IPS DF 4.7 (cell line): ENCODE data around the gene IL15RA.
"Not testable (repeated sequence)": the region's sequence is repeated elsewhere in the genome, so short reads cannot be mapped to it uniquely, and the experiment has no call there.

Source experiments
- DNase-seq: peaks from one replicate; pipeline ENCODE4 v3.0.0-alpha.2; 2013; ENCODE audit warnings: low spot score; ENCODE audit errors: extremely low read depth

IL15RA gene

GRCh38 chr10:5930272-5930671, 47.1 kb downstream of the IL15RA start:
- DNase-seq: no peak

DNA sequence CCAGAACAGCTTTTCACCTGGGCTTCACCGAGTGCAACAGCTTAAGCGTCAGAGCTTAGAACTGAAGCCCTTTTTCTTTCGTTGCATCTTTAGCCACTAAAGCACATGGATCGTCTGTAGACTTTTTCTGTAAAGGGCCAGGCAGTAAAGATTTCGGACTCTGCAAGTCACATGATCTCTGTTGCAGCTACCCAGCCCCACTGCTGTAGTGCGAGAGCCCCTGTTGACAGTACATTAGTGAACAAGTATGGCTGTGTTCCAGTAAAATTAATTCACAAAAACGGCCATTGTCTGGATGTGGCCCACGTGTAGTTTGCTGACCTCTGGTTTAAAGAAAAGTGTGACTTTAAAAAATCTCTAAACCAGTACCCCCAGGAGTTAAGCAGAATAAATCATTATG, 47.9 kb downstream of the IL15RA start:
- DNase-seq: no peak

GRCh38 chr10:5927306-5927705, 50.0 kb downstream of the IL15RA start:
- no peak for DNase-seq

DNA sequence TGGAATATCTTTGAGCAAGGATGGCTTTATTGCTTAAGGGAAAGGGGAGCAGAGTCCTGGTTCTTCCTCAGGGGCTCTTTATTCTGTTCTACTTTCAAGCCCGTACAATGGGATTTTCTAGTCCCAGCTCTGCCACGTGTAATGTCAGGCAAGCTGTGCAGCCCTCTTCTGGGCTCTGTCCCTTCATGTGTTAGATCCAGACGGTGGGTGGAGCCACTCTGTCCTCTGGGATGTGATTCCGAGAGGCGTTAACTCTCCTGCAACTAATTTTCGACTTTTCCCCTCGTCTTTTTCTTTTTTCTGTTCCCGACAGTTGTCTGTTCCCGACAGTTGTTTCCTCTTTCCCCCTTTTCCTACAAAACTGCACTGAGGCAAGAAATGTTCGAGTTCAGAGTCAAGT, 52.5 kb downstream of the IL15RA start:
- no peak for DNase-seq

DNA sequence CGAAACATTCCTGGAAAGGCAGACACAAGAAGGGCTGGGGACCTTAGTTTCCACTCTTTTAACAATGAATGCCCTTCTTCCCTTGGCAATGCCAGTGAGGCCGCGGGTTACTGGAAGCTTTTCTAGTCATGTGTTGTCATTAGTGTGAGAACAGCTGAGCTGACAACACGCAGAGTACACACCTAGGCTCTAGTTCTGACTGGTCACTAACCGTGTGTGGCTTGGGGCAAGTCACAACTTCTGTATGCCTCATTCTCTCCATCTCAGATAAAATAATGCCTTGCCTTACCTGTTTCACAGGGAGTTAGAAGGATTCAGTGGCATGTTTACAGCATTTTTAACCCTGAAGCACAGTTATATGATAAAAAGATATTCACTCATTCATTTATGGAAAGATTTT, 55.6 kb downstream of the IL15RA start:
- no peak for DNase-seq

- DNase-seq: no peak
Measured at GRCh38 chr10:5919568-5919967, 57.8 kb downstream of the IL15RA start.

DNA sequence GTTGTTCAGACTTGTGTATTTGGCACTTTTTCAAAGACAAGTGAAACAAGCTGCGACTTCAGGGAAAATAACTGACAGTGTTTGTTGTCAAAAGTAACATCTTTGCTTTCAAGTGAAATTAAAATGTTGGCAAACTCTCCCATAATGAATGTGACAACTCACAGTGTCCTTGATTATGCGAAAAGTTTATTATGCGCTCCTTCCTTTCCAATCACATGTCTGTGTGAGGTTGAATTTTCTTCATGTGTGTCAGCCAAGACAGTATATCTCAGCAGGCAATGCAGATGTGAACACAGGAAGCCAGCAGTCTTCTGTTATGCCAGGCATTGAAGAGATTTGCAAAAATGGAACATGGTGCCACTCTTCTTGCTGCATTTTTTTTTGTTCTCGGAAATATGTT, 58.6 kb downstream of the IL15RA start:
- DNase-seq: no peak

- DNase-seq: no peak
Measured at GRCh38 chr10:5917305-5917704, 60.0 kb downstream of the IL15RA start.

GRCh38 chr10:5915451-5915850, 61.9 kb downstream of the IL15RA start:
- DNase-seq: no peak

DNA sequence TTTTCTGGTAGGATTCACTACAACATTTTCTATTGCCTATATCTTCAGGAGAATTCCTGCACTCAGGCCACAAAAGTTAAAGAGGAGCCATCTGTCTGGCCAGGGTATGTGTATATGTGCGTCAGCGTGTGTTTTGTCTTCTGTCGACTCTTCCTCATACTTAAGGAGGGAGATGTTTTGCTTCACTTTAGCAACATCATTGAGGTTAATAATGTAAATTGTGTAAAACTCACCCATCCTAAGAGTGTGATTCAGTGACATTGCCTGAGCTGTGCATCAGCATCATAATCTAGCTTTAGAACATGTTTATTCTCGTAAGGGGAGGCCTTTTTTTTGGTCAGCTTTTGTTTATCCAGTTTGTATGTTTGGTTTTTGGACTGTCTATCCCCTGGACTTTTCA, 63.6 kb downstream of the IL15RA start:
- DNase-seq: no peak

- no peak for DNase-seq
Measured at GRCh38 chr10:5911670-5912069, 65.7 kb downstream of the IL15RA start.

- no peak for DNase-seq
Measured at GRCh38 chr10:5910323-5911100, 66.8 kb downstream of the IL15RA start.

- not testable (repeated sequence) for DNase-seq
Measured at GRCh38 chr10:5908676-5909075, 68.7 kb downstream of the IL15RA start.

DNA sequence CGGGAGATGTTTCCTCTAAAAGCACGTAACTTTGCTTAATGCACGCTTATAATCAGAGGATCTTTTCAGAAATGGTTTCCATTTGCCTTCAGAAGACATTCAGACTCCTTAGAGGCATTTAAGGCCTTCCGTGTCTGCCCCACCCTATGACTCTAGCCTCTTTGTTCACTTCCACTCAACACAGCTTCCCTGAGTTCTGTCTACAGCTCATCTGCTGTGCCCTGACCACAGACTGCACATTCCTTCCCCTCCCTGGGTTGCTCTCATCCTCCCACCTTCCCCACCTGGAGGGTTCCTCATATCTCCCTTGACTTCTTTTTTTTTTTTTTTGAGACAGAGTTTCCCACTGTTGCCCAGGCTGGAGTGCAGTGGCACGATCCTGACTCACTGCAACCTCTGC, 70.7 kb downstream of the IL15RA start:
- DNase-seq: no peak

DNA sequence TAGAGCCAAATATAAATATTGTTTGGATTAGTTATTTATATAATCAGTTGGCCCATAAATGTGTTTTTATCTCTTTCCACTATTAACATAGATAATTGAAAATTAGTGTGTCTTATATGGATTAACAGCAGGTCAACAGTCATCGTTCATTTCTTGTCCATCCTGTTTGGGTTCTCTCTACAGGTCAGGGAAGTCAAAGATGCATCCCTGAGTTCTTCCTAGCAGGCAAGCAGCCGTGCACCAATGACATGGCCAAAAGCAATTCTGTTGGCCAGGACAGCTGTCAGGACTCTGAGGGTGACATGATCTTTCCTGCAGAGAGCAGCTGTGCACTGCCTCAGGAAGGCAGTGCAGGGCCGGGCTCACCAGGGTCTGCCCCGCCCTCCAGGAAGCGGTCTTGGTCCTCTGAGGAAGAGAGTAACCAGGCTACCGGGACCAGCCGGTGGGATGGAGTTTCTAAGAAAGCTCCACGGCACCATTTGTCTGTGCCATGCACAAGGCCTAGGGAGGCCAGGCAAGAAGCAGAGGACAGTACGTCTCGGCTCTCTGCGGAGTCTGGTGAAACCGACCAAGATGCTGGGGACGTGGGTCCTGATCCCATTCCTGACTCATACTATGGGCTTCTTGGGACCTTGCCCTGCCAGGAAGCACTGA, 71.4 kb downstream of the IL15RA start:
- DNase-seq: no peak

GRCh38 chr10:5904227-5904626, 73.1 kb downstream of the IL15RA start:
- DNase-seq: no peak

- no peak for DNase-seq
Measured at GRCh38 chr10:5903563-5903962, 73.8 kb downstream of the IL15RA start.

DNA sequence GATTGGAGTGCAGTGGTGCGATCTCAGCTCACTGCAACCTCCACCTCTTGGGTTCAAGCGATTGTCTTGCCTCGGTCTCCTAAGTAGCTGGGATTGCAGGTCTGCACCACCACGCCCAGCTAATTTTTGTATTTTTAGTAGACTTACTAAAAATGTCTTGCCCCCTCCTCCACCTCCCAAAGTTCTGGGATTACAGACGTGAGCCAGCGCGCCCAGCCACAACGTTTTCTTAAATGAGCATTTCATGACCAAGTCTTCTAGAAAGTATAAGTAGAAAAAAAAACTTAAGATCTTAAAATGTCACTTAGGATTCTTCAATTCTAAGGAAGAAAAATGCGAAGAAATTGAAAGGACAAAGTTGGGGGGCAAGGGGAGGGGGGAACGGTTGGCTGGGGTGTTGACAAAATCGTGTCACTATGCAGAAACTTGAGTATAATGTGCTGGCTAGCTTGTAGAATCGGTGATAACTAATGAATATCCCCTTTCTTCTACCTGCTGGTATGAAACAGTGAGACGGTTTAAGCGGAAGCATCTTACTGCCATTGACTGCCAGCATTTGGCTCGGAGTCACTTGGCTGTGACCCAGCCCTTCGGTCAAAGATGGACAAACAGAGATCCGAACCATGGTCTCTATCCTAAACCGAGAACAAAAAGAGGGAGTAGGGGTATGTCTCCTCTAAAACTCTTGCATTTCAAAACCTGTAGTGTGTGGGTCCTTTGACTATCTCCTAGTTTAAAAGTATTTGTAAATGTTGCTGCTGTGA, 74.7 kb downstream of the IL15RA start:
- no peak for DNase-seq
